Uterine smooth muscle cell (primary cell): ENCODE measurements around the gene SLC35A2. TPM values are rescaled to one million over a fixed set of nuclear protein-coding genes. Genes with fewer than 3 reads are reported as not detected.

ENCODE experiments used
- total RNA-seq: library from RNA; depleted of rRNA; stranded (reverse); fragments of >200 nt; gene quantifications from 2 replicates; pipeline ENCODE4 v1.2.3, GENCODE V29; 2014

Gene SLC35A2
- total RNA-seq: 13.9 and 14.6 TPM in 2 replicates

GRCh38 chrX:48911412-48912182 is at the start of gene SLC35A2:
TSS of gene SLC35A2 (minus strand) at chrX:48911646. CDS start at chrX:48911636, 10 bp downstream.

GRCh38 chrX:48957477-48957826 is 46.0 kb upstream of the SLC35A2 start, which contains the start of gene OTUD5:
TSS of gene OTUD5 (minus strand) at chrX:48957607. CDS start at chrX:48957570, 37 bp downstream.

GRCh38 chrX:48918643-48919340 is 7.3 kb upstream of the SLC35A2 start, which contains the start of gene PIM2:
TSS of gene PIM2 (minus strand) at chrX:48919024. CDS start at chrX:48918834, 190 bp downstream.

DNA sequence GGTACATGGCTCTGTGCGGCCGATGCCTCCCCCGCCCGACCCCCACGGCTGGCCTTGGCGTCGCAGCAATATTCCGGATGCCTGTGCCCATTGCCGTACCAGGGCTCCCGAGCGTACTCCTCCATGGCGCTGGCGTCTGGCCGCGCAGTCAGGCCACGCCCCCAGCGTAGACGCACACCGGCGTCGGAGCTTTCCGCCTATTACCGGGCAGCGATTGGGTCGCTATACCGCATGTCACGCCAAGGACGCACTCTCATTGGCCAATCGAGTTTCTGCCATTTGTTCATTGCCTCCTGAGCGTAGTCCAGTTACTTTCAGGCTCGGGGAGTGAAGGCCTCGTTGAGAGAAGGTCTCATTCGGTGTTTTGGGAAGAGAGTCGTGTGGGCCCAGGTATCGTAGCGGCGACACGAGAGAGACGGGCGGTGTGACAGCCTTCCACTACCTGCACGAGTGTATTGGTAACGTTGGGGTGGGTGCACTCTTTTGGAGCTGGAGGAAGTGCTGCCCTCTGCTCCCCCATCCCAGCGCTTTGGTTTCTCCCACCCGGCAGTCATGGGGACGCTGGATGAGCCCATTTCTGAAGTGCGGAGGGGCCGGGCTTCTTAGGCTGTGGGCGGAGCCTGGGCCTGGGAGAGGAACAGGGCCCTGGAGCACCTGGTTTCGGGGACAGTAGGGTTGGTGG is 13.7 kb downstream of the SLC35A2 start, which contains the start of the genes PQBP1 and TIMM17B:
Gene PQBP1 (plus strand): TSS at position 306 of the 682 bp plus-strand sequence. CDS start 580 bp downstream, outside the sequence.
Gene TIMM17B (minus strand): TSS at position 144 of the 682 bp plus-strand sequence. CDS start 19 bp downstream, at position 125.

Other genes starting within 250 kb of the SLC35A2 start
- 0.22 and 0.25 TPM in 2 replicates for gene WAS, start 227.8 kb downstream of the SLC35A2 start, total RNA-seq
- 3.2 and 14.1 TPM in 2 replicates for gene SUV39H1, start 214.9 kb downstream of the SLC35A2 start, total RNA-seq
- not detected in 2 replicates for gene GLOD5, start 149.9 kb downstream of the SLC35A2 start, total RNA-seq
- not detected in 2 replicates for gene GATA1, start 125.1 kb downstream of the SLC35A2 start, total RNA-seq
- gene HDAC6, start 109.6 kb downstream of the SLC35A2 start, total RNA-seq: 30.6 and 34.2 TPM in 2 replicates
- gene ERAS, start 85.1 kb downstream of the SLC35A2 start, total RNA-seq: not detected in 2 replicates
- 2.9 TPM in 1 of 2 replicates, not detected in the other for gene PCSK1N, start 76.0 kb downstream of the SLC35A2 start, total RNA-seq
- 36.4 and 39.3 TPM in 2 replicates for gene TIMM17B, start 13.9 kb downstream of the SLC35A2 start, total RNA-seq
- gene PQBP1, start 13.7 kb downstream of the SLC35A2 start, total RNA-seq: 61.5 and 89.0 TPM in 2 replicates
- gene PIM2, start 7.4 kb upstream of the SLC35A2 start, total RNA-seq: 6.2 and 7.0 TPM in 2 replicates
- gene OTUD5, start 46.0 kb upstream of the SLC35A2 start, total RNA-seq: 37.0 and 40.7 TPM in 2 replicates
- gene KCND1, start 60.2 kb upstream of the SLC35A2 start, total RNA-seq: 0.33 and 1.2 TPM in 2 replicates
- gene GRIPAP1, start 90.6 kb upstream of the SLC35A2 start, total RNA-seq: 23.1 and 29.9 TPM in 2 replicates
- gene TFE3, start 131.7 kb upstream of the SLC35A2 start, total RNA-seq: 42.5 and 42.7 TPM in 2 replicates
- gene CCDC120, start 147.4 kb upstream of the SLC35A2 start, total RNA-seq: 0.11 and 0.37 TPM in 2 replicates
- 6.6 and 9.1 TPM in 2 replicates for gene PRAF2, start 162.4 kb upstream of the SLC35A2 start, total RNA-seq
- 30.1 and 39.6 TPM in 2 replicates for gene WDR45, start 168.2 kb upstream of the SLC35A2 start, total RNA-seq
- gene GPKOW, start 212.1 kb upstream of the SLC35A2 start, total RNA-seq: 18.2 and 25.7 TPM in 2 replicates